Vagina (tissue), 2 donors: ENCODE data around the gene MBIP. TPM values are rescaled to one million over a fixed set of nuclear protein-coding genes. Genes with fewer than 3 reads are reported as not detected.
A peak's percentile ranks its signal among the peaks of the same experiment; 100 is the strongest.

Source experiments
- DNase-seq, 2 donors: peaks; one replicate each; pipeline ENCODE4 v3.0.0-alpha.2; 2017; ENCODE audit errors: extremely low spot score in 2 of 2
- H3K27ac ChIP-seq: fragments of 200-600 bp; sonication (generic); one replicate; pipeline ENCODE4 v1.5.1; 2019
- H3K27me3 ChIP-seq: fragments of 200-600 bp; sonication (generic); one replicate; pipeline ENCODE4 v1.5.1; 2019
- H3K36me3 ChIP-seq, 2 donors: fragments of 200-600 bp; sonication (generic); one replicate each; pipeline ENCODE4 v1.5.1; 2017 to 2019
- H3K4me1 ChIP-seq: fragments of 200-600 bp; sonication (generic); one replicate; pipeline ENCODE4 v1.5.1; 2019
- H3K4me3 ChIP-seq, 2 donors: fragments of 200-600 bp; sonication (generic); 1 replicate in 1 of 2; 2 replicates in 1 of 2; pipeline ENCODE4 v1.5.1; 2016 to 2019
- H3K9me3 ChIP-seq: fragments of 200-600 bp; sonication (generic); one replicate; pipeline ENCODE4 v1.5.1; 2019
- CTCF ChIP-seq, 3 experiments: fragments of 450-650 bp in 2 of 3; fragments of 200-600 bp in 1 of 3; sonication (generic) in 1 of 3; IDR thresholded peaks; one replicate each; pipeline ENCODE4 v1.5.1; 2017 to 2019; ENCODE audit warnings: antibody characterized with exemption in 3 of 3, mild to moderate bottlenecking in 2 of 3, moderate library complexity in 2 of 3
- POLR2A ChIP-seq, 2 donors: fragments of 450-650 bp; IDR thresholded peaks; one replicate each; pipeline ENCODE4 v1.6.1; 2017; ENCODE audit warnings: antibody characterized with exemption in 2 of 2, mild to moderate bottlenecking in 2 of 2, moderate library complexity in 2 of 2
- POLR2AphosphoS5 ChIP-seq, 2 donors: sonication (generic); formaldehyde crosslinking; IDR thresholded peaks; one replicate each; pipeline ENCODE4 v1.9.0; 2017; ENCODE audit warnings: antibody characterized with exemption in 2 of 2, mild to moderate bottlenecking in 2 of 2, low read depth in 1 of 2; ENCODE audit not compliant: insufficient read depth in 1 of 2
- intact Hi-C: fragments of 100-400 bp; cut with DNase I; formaldehyde crosslinking; loops from one replicate; pipeline ENCODE4 v1.15.1; 2023
- total RNA-seq: library from RNA; depleted of rRNA; stranded (reverse); fragments of >200 nt; gene quantifications from one replicate; pipeline ENCODE4 v1.2.3, GENCODE V29; 2016

The MBIP gene
- total RNA-seq, 1 donor from 2014 or later, result 8.3 TPM

- no peaks in the 10 kb centered on the region for H3K36me3 ChIP-seq
- intact Hi-C loops, result no loop called here
- H3K27me3 ChIP-seq, result no peaks in the 10 kb centered on the region
- peak overlapping the region in 1 of 2 donors; percentile 38 for H3K4me3 ChIP-seq
- H3K9me3 ChIP-seq, result no peaks in the 10 kb centered on the region
- no peaks in the 10 kb centered on the region for H3K4me1 ChIP-seq
- TF ChIP-seq POLR2AphosphoS5 (IDR thresholded peaks at IDR 0.05; ENCODE audit: insufficient read depth in 1 of 2, low read depth in 1 of 2) (no peak), POLR2A (IDR thresholded peaks at IDR 0.05) (no peak), CTCF (IDR thresholded peaks at IDR 0.05) (no peak)
- no peak overlapping the region for H3K27ac ChIP-seq
- no peak for DNase-seq
Observed at GRCh38 chr14:36271939-36272907, 48.2 kb downstream of the MBIP start.

DNA sequence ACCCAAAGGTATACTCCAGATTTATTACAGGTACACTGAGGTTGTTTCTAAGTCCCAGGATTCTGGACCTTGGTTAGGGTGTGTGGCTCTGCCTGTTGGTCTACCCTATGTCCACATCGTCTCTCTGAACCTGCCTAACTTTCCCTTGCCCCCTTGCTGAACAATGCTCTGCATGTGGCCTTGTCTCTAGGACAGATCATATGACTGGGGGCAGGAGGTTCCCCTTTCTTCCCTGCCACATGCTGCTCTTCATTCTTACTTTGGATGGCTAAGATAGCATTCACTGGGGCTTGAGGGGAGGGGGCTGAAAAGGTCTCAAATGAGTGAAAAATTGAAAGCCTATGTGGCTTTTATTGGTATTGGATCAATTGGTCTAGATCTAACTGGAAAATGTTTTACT is 49.2 kb downstream of the MBIP start:
- intact Hi-C loops, result no loop called here
- Histone ChIP-seq H3K27me3 (no peaks in the 10 kb centered on the region), H3K9me3 (no peaks in the 10 kb centered on the region), H3K4me1 (no peaks in the 10 kb centered on the region), H3K27ac (no peak overlapping the region), H3K36me3 (no peaks in the 10 kb centered on the region), H3K4me3 (no peak overlapping the region)
- no peak for DNase-seq
- TF ChIP-seq POLR2A (IDR thresholded peaks at IDR 0.05), result no peak

- Histone ChIP-seq H3K36me3 (no peaks in the 10 kb centered on the region), H3K27ac (no peak overlapping the region), H3K4me1 (no peaks in the 10 kb centered on the region), H3K9me3 (no peaks in the 10 kb centered on the region), H3K27me3 (no peaks in the 10 kb centered on the region), H3K4me3 (no peak overlapping the region)
- no peak for TF ChIP-seq POLR2AphosphoS5 (IDR thresholded peaks at IDR 0.05; ENCODE audit: insufficient read depth in 1 of 2, low read depth in 1 of 2)
- no peak for TF ChIP-seq POLR2A (IDR thresholded peaks at IDR 0.05)
- TF ChIP-seq CTCF (IDR thresholded peaks at IDR 0.05), result no peak
- no peak for DNase-seq
- intact Hi-C loops, result no loop called here
Observed at GRCh38 chr14:36270191-36270590, 50.2 kb downstream of the MBIP start.

GRCh38 chr14:36268121-36268520 is 52.3 kb downstream of the MBIP start:
- H3K36me3 ChIP-seq, result no peaks in the 10 kb centered on the region
- H3K27me3 ChIP-seq, result no peaks in the 10 kb centered on the region
- intact Hi-C loops, result no loop called here
- H3K4me1 ChIP-seq, result no peaks in the 10 kb centered on the region
- H3K27ac ChIP-seq, result no peak overlapping the region
- no peaks in the 10 kb centered on the region for H3K9me3 ChIP-seq
- DNase-seq, result no peak
- TF ChIP-seq POLR2A (IDR thresholded peaks at IDR 0.05) (no peak), POLR2AphosphoS5 (IDR thresholded peaks at IDR 0.05; ENCODE audit: insufficient read depth in 1 of 2, low read depth in 1 of 2) (no peak), CTCF (IDR thresholded peaks at IDR 0.05) (no peak)
- H3K4me3 ChIP-seq, result no peak overlapping the region

GRCh38 chr14:36264595-36264994 is 55.8 kb downstream of the MBIP start:
- no peaks in the 10 kb centered on the region for H3K9me3 ChIP-seq
- no peaks in the 10 kb centered on the region for H3K4me1 ChIP-seq
- intact Hi-C loops, result no loop called here
- no peaks in the 10 kb centered on the region for H3K27me3 ChIP-seq
- H3K4me3 ChIP-seq, result no peak overlapping the region
- H3K36me3 ChIP-seq, result no peaks in the 10 kb centered on the region
- no peak overlapping the region for H3K27ac ChIP-seq
- TF ChIP-seq POLR2A (IDR thresholded peaks at IDR 0.05) (no peak), CTCF (IDR thresholded peaks at IDR 0.05) (no peak), POLR2AphosphoS5 (IDR thresholded peaks at IDR 0.05; ENCODE audit: insufficient read depth in 1 of 2, low read depth in 1 of 2) (no peak)
- no peak for DNase-seq
